Activated T-cell treated with anti-CD3 and anti-CD28 coated beads, Interleukin-2, amount 50 U/mL, for 1 hour (primary cell): ENCODE results near the gene SCUBE2.
"Not testable (repeated sequence)": the region's sequence is repeated elsewhere in the genome, so short reads cannot be mapped to it uniquely, and the experiment has no call there.

ENCODE experiments used
- DNase-seq: peaks from one replicate; pipeline ENCODE4 v3.0.0-alpha.2; 2020

The SCUBE2 gene

DNA sequence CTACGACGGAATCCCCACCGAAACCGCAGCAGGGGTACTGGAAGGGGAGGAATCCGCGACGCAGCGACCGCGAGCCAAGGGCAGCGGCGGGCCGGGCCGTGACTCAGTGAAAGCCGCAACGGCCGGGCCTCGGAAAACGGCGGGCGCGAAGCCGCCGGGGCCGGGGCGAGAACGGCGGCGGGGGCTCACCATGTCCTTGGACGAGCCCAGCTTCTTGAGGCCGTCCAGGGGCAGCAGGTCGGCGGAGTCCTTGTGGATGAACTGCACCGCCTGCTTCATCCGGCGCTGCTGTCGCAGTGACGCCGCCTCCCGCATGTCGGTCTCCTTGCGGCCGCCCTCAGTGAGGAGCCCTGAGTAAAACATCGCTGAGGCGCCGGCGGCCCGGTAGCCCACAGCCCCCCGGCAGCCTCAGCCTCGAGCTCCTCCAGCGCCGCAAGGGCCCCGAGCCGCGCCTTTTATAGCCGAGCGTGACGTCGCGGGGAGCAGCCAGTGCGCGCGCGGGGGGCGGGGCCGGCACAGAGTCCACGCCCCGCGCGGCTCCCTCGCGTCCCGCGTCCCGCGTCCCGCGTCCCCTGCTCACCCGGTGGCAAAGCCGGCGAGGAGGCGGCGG lies 87.7 kb downstream of the SCUBE2 start, which contains the start of gene NRIP3:
TSS of gene NRIP3 (minus strand) at position 429 of the 610 bp plus-strand sequence. CDS start at position 363, 66 bp downstream.
- DNase-seq = peak; percentile 86

DNA sequence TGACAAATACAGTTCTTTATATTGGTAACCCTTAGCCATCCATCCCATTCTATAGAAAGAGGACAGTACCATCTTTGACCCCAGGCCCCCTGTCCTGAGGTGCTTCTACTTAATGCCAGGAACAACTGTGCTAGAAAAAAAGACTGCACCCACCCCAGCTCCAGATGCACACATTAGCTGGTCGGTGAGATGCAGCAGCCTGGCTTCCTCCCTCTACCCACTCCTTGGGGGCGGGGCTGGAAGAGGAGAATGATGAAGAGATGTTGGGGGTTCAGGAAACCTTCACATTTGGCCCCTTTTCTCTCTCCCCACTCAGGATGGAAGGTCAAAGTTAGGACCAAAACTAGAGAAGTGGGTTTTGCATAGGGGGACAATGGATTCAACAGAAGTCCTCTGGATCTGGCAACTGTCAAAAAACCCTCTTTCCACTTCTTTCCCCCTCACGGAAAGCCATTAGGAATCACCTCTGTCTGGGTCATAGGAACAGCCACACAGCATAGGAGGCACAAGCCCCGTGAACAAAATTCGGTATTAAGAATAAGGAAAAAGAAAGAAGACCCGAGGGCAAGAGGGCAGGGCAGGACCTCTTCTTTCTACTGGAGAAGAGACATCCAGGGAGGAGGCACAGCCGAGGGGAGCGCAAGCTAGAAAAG lies 88.4 kb downstream of the SCUBE2 start:
- no peak for DNase-seq

DNA sequence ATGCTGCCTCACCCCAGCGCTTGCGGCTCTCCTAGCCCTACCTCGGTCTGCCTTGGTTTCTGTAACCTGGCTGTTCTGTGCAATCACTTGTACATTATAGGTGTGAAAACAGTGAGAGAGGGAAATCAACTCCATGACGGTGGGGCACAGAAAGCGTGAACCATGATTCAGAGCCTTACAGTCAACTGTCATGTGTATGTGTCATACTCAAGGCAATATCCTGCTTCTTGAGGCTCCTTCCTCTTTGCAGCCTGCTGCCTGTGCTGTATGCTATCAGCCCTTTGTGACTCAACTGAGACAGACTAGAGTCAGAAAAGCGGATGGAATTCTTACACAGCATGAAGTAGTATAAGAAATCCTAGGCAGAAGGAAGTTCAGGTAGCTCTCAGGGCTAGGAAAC lies 89.7 kb downstream of the SCUBE2 start:
- DNase-seq = no peak

DNA sequence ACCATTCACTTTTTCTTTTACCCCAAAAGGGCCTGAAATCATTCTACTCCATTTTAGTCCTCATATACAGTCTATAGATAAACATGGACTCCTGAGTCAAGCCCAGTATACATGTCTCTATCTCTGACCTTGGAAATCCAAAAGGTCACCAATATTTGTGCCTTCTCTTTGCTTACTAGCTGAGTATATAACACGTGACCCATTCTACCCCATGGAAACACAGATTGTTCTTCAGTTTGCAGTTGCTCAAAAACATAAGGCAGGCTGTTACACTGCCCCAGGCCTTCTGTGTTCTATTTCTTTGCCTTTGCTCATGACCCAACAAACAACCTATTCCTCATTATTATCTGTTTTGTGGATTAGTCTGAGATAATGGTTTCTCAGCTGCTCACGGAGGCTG lies 93.4 kb downstream of the SCUBE2 start:
- no peak for DNase-seq

DNA sequence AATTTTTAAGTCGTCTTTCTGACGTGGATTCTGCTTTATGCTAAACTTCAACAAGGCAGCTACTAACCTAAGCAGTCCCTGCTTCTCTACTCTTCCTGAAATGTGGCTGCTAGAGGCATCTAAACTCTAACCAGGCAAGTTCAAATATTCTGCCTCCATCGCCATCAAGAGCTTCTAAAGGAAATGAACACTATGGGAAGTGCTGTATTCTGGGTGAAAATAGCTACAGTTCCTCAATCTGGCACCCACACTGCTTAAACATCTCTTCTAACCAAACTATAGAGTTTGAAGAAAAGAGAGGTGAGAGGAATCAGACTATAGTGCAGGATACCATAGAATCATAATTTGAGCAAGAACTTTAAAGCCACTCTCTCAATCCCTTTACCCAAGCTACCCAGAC lies 93.9 kb downstream of the SCUBE2 start:
- DNase-seq = no peak

DNA sequence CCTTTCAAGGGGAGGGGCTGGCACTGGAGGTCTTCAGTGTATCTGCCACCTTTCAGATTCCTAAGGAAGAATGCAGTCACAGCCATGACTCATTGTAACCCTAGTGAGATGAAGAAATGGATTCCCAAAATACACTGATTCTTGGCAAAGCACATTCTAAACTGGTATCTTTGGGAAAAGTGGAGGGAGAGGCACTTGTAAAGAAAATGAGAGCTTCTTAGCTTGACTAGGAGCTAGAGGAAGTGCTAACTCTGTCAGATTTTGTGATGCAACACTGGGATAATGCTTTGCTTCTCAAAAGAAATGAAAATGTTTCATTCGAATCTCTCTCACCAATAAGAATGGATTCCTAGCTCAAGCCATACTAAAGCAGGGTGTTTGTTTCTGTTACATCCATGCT lies 101.9 kb downstream of the SCUBE2 start:
- no peak for DNase-seq

DNA sequence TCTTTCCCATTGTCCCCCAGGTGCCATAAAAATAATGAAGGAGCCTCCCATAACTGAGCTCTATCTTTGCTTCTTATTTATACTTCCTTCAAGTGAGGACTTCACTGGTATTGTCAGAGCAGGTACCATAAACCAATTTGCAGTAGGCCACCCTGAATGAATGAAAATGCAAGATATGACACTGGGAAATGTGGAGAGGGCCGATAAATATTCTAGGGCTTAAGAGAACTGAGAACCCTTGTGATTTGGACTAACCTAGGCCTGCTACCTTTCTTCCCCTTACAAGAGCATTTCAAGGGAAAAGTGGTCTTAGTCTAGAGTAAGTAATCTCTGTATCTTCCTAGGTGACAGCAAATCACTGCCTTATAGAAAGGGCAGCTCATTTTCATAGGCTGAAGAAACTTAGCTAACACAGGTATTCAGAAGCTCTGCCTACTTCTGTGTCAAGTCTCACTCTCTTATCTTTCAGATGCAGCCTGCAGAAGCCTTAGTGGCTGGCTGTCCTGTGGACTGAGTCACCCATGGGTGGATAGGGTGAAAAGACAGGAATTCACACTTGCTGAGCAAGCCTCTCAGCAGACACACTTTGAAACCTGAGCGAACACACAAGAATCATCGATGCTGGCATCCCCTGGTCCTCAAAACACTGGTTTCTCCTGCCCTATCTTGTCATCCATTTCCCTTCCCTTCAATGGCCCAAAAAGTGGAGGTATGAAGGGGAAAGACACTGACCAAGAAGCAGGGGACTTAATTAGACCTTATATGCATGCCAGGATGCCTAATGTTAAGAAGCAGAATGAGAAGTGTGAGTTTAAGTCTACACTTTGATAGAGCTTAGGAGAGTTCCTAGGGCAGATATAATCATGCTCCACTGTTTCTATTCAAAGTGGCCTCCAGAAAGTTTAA lies 102.8 kb downstream of the SCUBE2 start:
- DNase-seq = no peak

DNA sequence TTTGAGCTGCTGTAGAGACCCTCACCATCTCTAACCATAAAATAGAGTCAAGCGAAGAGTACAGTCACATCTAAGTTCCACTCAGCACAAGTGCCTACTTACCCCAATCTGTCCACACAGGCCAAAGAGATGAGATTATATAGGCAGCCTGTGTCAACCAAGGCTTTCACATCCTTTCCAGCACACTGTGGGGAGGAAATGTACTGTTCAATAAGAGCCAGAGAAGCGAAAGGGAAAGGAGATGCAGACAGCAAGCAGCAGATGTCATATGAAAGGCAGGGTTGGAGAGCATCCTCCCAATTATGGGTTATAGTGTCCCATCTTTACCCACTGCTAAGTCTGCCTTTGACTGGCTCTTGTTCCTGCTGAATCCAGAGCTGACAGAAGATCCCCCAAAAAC lies 104.0 kb downstream of the SCUBE2 start:
- DNase-seq = no peak

DNA sequence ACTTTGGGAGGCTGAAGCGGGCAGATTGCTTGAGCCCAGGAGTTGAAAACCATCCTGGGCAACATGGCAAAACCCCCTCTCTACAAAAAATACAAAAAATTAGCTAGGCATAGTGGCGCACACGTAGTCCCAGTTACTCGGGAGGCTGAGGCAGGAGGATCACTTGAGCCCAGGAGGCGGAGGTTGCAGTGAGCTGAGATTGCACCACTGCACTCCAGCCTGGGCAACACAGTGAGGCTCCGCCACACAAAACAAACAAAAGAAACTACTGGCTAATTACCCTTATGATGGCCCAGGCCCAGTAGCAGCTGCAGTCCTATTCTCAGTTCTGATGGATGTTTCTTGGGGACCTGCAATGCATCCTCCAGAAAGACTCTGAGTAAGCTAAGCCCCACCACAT lies 104.6 kb downstream of the SCUBE2 start:
- not testable (repeated sequence) for DNase-seq

DNA sequence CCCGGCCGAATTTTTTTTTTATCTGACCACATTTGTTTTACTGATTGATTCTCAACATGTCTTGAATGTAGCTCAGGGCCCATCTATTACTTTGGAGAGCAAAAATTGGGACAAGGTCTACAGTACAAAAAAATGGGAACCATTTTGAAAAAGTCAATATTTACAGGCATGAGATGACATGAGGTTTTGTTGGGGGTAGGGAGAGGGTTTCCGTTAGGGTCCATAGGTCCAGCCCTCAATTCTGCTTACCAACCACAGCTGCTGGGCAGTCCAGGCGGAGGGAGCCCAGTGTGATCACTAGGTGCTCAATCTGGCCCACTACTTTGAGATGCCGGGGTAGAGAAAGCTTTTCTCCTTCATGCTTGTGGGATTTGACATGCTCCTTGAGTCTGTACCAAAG lies 105.9 kb downstream of the SCUBE2 start:
- no peak for DNase-seq

DNA sequence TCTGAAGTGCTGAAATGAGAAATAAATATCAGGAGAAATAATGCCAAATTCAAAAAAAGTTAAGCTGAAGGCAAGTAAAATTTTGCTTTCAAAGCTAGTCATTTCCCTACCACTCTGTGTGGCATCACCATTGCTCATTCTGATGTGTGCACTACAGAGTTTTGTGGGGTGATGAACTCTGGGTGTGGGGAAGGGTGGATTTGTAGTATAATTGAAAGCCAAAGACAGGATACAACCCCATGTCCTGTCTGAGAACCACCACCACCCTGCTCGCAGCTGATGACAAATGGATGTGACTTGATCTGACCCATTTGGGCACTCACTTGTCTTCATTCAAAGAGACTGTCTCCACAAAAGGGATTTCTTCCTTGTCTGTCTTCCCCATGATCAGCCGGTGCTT lies 107.8 kb downstream of the SCUBE2 start:
- DNase-seq = no peak

DNA sequence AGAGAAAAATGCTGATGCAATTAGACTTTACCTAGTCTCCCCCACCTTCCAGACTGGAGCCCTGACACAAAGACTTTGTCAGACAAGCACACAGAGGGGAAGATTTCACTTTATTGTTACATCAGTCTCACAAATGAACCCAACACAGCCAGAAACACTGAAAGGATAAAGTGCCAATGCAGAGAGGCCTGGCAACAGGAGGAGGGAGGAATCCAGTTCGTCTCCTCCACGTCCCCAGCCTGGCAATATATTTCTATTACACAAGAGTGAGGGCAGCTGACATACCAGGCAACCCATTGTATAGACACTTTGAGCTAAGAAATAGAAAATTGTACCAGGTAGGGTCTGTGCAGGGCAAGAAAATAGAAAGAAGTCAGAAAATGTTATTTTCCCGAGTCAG lies 110.9 kb downstream of the SCUBE2 start:
- no peak for DNase-seq

DNA sequence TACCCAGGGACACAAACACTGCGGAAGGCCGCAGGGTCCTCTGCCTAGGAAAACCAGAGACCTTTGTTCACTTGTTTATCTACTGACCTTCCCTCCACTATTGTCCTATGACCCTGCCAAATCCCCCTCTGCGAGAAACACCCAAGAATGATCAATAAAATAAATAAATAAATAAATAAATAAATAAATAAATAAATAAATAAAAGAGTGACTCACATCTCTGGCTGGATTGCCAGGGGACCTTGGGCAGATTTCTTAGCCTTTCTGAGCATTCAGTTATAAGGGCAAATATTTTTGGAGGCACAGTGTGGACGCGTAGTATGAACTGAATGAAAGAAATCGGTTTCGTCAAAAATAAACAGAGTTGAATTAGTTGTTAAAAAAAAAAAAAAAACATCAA lies 112.0 kb downstream of the SCUBE2 start:
- DNase-seq = not testable (repeated sequence)

DNA sequence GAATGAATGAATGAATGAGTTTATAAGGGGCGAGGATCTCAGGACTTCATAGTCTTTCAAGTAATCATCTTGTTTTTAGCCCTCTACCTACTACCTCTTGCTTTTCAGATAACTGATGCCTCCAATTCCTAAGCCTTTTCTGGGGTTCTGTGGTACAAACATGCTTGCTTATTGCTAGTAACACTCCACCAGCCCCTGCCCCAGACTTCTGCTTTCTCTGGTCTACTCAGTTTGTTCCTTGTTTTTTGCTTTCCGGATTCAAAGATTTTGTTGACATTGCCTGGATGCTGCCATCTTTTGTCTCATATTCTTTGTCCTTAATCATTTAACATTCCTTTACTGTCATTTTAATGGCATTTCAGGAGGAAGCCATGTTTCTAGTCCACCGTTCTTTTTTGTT lies 118.3 kb downstream of the SCUBE2 start:
- DNase-seq = no peak

DNA sequence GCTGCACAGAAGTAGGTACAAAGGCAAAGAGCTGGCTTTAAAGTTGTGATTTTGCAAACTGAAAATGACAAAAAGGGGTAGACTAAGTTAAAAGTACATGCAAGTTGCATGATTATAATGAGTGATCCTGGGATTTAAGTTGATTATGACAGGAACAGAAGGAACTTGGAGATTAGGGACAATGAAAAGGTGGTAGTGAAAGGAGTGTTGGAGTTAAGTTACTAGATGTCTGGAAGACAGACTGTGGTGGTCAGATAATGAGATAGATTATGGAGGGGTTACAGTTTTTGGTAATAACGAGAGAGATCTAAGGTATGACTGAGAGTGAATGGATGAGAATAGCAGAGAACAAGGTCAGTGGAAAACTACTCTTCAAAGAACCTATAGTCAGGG lies 119.5 kb downstream of the SCUBE2 start:
- no peak for DNase-seq

DNA sequence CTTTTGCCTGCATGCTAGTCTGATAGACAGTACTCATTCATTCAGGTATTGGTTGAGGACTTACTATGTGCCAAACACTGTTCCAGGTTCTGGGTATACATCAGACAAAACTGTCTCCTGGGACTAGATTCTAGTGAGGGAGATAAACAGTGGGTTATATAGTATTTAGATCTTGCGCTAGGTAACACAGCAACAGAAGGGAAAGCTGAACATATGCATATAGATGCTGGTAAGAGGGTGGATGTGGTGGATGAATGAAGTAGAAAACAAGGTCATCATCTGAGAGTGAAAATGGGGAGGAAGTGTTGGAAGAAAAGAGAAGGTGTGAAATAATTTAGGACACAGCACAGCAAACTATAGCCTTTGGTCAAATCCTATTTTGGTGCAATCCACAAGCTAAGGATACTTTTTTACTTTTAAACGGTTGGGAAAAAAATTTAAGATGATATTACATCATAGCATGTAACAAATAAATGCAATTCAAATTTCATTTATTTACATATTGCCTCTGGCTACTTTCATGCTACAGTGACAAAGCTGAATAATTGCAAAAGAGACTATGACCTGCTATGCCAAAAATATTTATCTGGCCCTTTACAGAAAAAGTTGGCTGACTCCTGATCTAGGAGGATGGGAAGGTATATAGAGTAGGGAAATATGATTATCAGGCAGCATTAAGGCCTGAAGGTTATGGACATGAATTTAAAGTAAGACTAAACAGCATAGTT lies 120.0 kb downstream of the SCUBE2 start:
- no peak for DNase-seq
